ENCODE measurements around the gene TFB2M.

TFB2M gene

DNA sequence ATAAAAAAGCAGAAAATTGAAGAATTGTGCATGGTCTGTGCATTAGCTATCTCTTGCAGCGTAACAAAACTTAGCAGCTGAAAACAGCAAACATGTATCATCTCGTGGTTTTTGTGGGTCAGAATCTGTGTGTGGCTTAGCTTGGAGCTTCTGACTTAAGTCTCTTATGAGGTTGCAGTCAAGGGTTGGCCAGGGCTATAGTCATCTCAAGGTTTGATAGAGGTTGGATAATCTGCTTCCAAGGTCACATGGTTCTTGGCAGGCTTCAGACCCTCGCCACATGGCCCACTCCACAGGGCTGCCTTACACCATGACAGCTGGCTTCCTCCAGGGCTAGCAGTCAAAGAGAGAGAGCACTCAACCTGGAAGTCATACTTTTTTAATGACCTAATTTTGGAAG lies 36.1 kb upstream of the TFB2M start:
- TF ChIP-seq, protein P1, sequence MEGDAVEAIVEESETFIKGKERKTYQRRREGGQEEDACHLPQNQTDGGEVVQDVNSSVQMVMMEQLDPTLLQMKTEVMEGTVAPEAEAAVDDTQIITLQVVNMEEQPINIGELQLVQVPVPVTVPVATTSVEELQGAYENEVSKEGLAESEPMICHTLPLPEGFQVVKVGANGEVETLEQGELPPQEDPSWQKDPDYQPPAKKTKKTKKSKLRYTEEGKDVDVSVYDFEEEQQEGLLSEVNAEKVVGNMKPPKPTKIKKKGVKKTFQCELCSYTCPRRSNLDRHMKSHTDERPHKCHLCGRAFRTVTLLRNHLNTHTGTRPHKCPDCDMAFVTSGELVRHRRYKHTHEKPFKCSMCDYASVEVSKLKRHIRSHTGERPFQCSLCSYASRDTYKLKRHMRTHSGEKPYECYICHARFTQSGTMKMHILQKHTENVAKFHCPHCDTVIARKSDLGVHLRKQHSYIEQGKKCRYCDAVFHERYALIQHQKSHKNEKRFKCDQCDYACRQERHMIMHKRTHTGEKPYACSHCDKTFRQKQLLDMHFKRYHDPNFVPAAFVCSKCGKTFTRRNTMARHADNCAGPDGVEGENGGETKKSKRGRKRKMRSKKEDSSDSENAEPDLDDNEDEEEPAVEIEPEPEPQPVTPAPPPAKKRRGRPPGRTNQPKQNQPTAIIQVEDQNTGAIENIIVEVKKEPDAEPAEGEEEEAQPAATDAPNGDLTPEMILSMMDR (IDR thresholded peaks at IDR 0.05; ENCODE audit: low read depth, low read length): no peak
- TF ChIP-seq, protein P2, sequence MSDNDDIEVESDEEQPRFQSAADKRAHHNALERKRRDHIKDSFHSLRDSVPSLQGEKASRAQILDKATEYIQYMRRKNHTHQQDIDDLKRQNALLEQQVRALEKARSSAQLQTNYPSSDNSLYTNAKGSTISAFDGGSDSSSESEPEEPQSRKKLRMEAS (IDR thresholded peaks at IDR 0.05; ENCODE audit: low read depth, low read length): no peak
- no peak for TF ChIP-seq MYC (IDR thresholded peaks at IDR 0.05; ENCODE audit: low read depth, low read length)
- no peak overlapping the region for H3K4me3 ChIP-seq (ENCODE audit: low read depth, low read length)
- peak; percentile 44 for DNase-seq (ENCODE audit: low read depth)

DNA sequence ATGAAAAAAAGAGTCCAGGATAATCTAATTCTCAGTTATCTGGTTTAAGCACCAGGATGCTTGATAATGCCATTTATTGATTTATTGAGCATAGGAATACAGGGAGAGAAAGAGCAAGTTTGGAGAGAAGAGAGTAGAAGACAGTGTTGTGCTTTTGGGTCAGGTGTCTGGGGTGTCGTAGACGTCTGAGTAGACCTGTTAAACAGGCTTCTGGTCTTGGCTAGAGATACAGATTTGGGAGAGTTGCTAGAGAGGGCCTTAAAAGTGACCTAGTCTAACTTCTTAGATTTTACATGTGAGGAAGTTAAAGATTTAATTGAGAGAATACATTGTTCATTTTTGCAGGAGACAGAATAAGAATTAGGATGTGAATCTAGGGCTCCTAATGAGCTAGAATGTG lies 34.5 kb upstream of the TFB2M start:
- DNase-seq (ENCODE audit: low read depth): no peak
- H3K4me3 ChIP-seq (ENCODE audit: low read depth, low read length): no peak overlapping the region
- TF ChIP-seq, protein P1 (IDR thresholded peaks at IDR 0.05; ENCODE audit: low read depth, low read length): no peak
- TF ChIP-seq, protein P2 (IDR thresholded peaks at IDR 0.05; ENCODE audit: low read depth, low read length): no peak
- TF ChIP-seq POLR2A (IDR thresholded peaks at IDR 0.05; ENCODE audit: extremely low read depth, insufficient read length) (no peak), MYC (IDR thresholded peaks at IDR 0.05; ENCODE audit: low read depth, low read length) (no peak)

DNA sequence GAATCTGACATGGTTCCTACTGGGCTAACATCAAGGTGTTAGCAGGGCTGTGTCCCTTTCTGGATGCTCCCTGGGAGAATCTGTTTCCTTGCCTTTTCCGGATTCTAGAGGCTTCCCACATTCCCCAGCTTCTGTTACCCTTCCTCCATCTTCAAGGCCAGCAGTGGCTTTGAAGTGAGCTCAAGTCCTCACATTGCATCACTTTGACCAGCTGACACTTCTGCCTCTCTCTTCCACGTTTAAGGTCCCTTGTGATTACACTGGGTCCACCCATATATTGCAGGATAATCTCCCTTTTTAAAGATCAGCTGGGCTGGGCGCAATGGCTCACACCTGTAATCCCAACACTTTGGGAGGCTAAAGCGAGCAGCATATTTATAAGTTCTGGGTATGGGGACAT lies 33.3 kb upstream of the TFB2M start:
- H3K4me3 ChIP-seq (ENCODE audit: low read depth, low read length): no peak overlapping the region
- DNase-seq (ENCODE audit: low read depth): no peak
- TF ChIP-seq POLR2A (IDR thresholded peaks at IDR 0.05; ENCODE audit: extremely low read depth, insufficient read length) (no peak), MYC (IDR thresholded peaks at IDR 0.05; ENCODE audit: low read depth, low read length) (no peak)
- TF ChIP-seq, protein P1 (IDR thresholded peaks at IDR 0.05; ENCODE audit: low read depth, low read length): no peak
- TF ChIP-seq, protein P2 (IDR thresholded peaks at IDR 0.05; ENCODE audit: low read depth, low read length): no peak

DNA sequence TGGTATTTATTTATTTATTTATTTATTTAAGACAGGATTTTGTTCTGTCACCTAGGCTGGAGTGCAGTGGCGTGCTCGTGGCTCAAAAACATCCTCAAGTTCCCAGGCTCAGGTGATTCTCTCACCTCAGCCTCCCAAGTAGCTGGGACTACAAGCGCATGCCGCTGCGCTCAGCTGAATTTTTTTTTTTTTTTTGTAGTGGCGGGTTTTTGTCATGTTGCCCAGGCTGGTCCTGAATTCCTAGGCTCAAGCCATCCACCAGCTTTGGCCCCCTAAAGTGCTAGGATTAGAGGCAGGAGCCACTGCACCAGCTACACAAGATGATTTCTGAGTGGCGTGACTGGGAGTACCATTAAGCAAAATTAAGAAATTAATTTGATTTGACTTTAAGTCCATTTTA lies 31.9 kb upstream of the TFB2M start:
- H3K4me3 ChIP-seq (ENCODE audit: low read depth, low read length): no peak overlapping the region
- no peak for DNase-seq (ENCODE audit: low read depth)
- no peak for TF ChIP-seq MYC (IDR thresholded peaks at IDR 0.05; ENCODE audit: low read depth, low read length)
- TF ChIP-seq, protein P2 (IDR thresholded peaks at IDR 0.05; ENCODE audit: low read depth, low read length): no peak
- TF ChIP-seq POLR2A (IDR thresholded peaks at IDR 0.05; ENCODE audit: extremely low read depth, insufficient read length): no peak
- TF ChIP-seq, protein P1 (IDR thresholded peaks at IDR 0.05; ENCODE audit: low read depth, low read length): no peak

DNA sequence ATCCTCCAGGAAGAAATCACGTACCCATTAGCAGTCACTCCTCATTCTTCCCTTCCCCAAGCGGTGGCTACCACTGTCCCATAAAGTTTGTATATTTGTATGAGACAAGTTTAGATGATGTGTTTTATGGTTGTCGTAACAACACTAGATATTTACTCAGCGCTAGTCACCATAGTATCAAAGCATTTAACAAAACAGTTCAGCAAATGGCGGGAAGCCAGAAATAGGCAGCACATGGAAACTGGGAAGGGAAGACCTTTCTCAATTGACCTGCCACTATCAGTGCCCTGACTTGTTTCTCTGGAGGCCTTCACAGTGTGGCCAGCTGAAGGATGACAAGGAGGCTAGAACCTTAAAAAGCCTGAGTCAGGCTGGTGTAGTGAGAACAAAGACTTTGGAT lies 31.3 kb upstream of the TFB2M start:
- DNase-seq (ENCODE audit: low read depth): no peak
- TF ChIP-seq, protein P1 (IDR thresholded peaks at IDR 0.05; ENCODE audit: low read depth, low read length): no peak
- TF ChIP-seq POLR2A (IDR thresholded peaks at IDR 0.05; ENCODE audit: extremely low read depth, insufficient read length): no peak
- TF ChIP-seq, protein P2 (IDR thresholded peaks at IDR 0.05; ENCODE audit: low read depth, low read length): no peak
- TF ChIP-seq MYC (IDR thresholded peaks at IDR 0.05; ENCODE audit: low read depth, low read length): no peak
- H3K4me3 ChIP-seq (ENCODE audit: low read depth, low read length): no peak overlapping the region

DNA sequence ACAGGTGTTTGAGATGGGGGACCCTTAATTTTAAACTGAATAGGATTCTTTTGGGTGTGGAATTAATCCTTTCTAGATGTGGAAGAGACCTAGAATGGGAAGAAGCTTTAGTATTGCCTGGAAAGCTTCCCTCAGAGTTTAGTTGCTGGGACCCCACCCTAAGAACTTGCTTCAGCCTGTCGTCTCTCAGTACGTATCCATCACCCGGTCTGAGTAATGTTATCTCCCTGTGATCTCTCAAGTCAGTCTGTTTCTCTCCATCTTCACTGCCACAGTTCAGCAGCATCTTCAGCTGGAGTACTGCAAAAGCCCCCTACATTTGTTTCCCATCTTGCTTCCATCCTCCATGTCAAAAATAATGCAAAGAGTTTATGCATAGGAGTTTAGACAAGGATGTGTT lies 29.1 kb upstream of the TFB2M start:
- H3K4me3 ChIP-seq (ENCODE audit: low read depth, low read length): no peak overlapping the region
- DNase-seq (ENCODE audit: low read depth): no peak
- TF ChIP-seq, protein P1 (IDR thresholded peaks at IDR 0.05; ENCODE audit: low read depth, low read length): no peak
- TF ChIP-seq, protein P2 (IDR thresholded peaks at IDR 0.05; ENCODE audit: low read depth, low read length): no peak
- TF ChIP-seq MYC (IDR thresholded peaks at IDR 0.05; ENCODE audit: low read depth, low read length): no peak
- no peak for TF ChIP-seq POLR2A (IDR thresholded peaks at IDR 0.05; ENCODE audit: extremely low read depth, insufficient read length)
